IPS DF 19.7 (cell line): ENCODE results near the gene NOC4L.

ENCODE experiments used
- DNase-seq: peaks from one replicate; pipeline ENCODE4 v3.0.0-alpha.2; 2013; ENCODE audit warnings: low read depth, low spot score

The NOC4L gene

DNA sequence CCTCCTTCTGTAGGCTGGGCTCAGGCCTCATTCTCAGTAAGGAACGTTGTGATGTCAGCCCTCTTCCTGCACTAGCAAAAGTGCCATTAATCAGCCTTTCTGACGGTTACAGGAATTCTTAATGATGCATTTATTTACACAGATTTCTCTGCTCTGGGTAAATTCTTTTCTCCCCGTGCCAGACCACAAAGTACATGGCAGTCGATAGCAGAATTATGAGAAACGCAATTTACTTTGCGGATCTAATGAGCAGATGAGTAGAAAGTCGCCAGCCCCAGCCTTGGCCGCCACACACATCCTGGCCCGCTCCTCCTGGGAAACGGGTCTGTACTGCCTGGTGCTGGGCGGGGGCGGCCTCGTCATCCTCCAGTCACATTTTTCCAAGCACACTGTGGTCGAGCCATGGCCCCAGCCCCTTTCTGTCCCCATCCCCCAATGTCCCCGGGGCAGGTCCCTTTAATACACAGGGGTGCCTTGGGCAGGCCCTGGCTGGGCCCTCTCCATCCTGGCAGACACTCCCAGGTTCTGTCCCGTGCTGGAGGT, 25.9 kb downstream of the NOC4L start:
- DNase-seq, result no peak

DNA sequence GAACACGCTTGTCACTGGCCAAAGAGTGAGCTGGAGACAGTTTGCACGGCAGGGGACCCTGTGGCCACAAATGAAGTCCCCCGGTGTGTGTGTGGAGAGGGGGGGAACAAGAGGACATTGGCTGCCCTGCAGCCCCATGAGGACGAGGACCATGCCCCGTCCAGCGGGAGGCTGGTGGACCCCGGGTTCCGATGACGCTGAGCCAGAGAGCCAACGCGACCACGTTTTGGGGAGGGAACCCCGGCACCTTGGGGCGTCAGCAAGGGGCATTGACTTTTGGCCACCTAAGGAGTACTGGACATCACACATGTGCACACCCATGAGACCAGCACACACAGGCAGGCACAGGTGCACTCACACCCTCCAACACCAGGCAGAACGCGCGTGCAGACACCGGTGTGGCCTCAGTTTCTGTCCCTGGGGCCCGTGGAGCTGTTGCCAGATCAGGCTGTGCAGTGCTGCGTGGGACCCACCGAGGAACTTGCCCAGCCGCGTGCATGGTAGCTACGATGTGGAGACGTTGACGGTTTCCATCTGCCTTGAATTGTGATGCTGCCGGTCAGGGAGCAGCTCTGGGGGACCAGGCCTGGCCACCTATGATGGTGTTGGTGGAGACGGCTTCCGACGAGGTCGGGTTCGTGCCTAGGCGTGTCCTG, 26.5 kb downstream of the NOC4L start:
- no peak for DNase-seq

DNA sequence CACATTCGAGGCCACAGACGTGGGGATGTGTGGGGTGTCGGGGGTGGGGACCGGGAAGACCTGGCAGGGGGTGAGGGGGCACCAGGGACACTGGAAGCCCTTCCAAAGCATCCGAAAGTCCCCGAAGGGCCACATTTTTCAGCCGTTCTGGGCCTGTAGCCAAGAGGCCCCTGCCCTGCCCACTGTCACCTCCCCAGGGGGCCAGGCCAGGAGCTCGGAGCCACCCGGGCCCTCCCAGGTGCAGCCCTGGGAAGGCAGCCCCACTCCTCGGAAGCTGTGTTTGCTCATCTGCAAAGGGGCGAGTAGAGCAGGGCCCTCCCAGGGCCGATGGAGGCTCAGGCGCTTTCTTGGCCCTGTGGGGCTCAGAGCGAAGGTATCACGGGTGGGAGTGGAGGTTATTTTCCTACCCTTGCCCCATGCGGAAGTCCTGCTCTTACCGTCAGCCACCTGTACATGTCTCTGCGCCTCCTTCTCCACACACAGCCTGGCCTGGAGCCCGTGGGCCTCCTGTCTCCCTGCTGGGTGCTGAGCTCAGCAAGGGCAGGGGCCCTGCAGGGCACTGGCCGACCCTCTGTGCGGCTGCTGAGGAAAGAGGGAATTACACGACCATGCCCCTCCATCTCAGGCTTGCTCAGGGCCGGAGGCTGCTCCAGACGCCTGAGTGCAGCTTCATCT, 27.2 kb downstream of the NOC4L start:
- no peak for DNase-seq

DNA sequence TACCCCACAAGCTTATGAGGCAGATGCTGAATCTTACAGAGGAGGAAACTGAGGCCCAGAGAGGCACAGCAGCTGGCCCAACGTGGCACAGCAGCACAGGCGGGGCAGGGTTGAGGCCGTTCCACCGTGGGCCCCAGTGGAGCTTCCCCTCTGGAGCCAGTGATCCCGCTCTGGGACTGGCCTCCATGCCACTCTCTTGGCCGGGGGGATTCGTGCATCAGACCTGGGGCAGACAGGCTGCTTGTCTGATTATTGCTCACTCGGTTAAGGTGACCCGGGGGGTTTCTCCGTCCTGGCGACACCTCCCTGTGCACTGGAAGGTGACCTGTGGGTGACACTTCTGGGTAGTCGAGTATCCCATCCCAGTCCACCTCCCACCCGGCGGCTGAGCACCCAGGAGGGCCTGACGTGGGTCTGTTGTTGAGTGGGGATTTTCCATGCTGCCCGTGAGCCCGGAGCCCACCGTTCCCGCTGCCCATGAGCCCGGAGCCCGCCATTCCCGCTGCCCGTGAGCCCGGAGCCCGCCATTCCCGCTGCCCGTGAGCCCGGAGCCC, 27.8 kb downstream of the NOC4L start:
- no peak for DNase-seq

DNA sequence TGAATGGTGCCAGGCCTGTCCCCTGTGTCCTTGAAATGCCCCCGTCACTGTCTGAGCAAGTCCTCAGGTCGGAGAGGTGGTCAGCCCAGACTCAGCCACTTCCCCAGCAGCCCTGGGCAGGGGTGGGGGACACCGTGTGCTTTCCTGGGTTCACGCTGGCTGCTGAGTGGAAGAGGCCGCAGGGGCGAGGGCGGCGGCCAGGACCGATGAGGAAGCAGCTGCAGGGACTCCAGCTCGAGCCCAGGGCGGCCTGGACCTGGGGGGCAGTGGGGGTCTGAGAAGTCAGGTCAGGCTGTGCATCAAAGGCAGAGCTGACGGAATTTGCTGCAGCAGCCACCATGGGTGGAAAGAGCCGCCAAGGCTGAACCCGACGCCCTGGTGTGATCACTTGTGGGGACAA, 28.4 kb downstream of the NOC4L start:
- no peak for DNase-seq

DNA sequence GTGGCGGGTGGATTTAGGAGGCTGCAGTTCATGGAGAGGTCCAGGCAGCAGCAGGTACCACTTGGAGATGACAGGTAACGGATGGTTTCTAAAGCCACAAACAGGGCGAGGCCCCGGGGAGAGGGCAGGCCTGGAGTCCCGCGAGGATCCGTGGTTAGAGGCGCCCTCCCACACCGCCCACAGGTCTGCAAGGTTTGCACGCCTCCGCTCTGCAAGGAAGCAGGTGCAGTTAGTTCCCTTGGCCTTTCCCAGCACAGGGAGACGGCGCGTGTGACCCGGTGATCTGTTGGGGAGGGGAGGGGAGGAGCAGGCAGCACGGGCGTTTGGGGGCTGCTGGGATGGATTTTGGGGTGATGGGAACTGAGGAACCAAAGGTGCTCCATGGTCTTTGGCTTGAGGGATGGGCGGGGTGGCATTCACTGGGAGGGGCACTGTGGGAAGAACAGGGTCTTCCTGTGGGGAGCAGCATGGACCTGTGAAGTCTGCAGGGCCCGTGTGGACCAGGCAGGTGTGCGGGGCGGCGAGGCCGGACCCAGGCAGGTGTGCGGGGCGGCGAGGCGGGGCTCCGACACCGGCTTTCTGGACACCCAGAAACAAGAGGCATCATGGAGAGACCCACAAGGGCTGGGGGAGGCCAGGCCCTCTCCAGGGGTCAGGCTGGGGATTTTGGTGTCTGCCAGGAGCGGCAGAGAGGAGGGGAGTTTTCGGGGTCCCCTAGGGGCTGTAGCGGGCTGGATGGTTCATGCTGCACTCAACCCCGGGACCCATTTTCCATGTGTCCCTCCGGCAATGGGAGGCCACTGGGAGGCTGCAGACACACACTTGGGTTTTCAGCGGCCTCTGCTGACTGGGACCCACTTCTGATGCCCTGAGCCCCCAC, 29.1 kb downstream of the NOC4L start:
- no peak for DNase-seq

DNA sequence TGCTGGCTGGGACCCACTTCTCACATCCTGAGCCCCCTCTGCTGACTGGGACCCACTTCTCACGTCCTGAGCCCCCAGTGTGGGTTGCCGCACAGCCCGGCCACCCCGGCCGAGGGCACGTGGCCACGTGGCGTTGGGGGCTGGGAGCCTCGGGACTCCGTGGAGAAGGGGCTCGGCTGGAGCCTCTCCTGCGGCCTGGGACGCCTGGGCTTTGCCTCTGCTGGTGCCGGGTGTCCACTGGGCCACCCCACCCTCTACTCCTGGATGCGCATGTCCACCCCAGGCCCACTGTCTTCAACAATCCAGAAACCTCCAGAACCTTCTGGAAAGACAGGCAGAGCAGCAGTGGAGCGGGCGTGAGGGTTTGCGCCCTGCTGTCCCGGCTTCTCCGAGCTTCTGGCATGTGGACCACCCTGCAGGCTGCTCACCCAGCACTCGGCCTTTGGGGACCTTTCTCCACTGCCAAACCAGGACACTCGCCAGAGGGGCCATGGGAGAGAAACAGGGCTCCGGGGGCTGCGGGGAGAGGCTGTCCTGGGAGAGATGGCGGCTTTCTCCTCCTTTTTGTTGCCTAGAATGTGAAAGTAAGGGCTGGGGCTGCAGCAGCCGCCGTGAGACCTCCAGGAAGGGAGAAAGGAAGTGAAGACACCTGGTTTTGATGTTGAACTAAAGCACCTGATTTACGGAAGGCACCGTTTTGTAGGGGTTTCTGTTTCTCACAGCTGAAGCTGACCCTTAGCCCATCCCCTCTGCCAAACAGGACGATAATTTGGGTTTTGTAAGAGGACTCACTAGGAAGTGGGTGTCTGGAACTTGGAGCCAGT, 30.0 kb downstream of the NOC4L start:
- DNase-seq, result no peak

DNA sequence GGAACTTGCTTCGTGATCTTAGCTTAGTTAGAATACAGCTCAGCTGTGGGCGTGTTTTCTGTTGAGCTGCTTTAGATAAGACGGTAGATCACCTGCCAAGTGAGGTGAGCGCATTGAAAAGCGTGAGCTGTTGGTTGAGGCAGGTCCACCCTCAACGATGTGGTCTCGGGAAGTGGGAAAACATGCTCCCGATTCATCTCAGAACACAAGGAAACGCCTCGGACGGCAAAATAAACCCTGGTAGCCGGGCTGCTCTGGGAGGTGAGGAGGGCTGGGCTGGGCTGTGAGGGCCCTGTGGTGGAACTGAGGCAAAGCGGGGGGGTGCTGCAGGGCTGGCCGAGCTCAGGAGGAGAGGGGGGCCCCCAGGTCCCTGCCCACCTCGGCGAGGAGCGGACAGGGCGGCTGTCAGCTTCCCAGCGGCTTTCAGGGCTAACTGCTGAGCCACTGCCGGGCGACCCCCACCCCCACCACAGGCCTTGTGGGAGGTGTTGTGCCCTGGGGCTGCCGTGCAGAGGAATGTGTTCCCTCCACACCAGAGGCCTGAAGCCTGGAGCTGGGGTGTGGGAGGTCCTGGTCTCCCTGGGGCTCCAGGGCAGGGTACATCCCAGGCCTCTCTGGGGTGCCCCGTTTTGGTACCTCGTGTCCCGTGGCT, 30.7 kb downstream of the NOC4L start:
- no peak for DNase-seq

DNA sequence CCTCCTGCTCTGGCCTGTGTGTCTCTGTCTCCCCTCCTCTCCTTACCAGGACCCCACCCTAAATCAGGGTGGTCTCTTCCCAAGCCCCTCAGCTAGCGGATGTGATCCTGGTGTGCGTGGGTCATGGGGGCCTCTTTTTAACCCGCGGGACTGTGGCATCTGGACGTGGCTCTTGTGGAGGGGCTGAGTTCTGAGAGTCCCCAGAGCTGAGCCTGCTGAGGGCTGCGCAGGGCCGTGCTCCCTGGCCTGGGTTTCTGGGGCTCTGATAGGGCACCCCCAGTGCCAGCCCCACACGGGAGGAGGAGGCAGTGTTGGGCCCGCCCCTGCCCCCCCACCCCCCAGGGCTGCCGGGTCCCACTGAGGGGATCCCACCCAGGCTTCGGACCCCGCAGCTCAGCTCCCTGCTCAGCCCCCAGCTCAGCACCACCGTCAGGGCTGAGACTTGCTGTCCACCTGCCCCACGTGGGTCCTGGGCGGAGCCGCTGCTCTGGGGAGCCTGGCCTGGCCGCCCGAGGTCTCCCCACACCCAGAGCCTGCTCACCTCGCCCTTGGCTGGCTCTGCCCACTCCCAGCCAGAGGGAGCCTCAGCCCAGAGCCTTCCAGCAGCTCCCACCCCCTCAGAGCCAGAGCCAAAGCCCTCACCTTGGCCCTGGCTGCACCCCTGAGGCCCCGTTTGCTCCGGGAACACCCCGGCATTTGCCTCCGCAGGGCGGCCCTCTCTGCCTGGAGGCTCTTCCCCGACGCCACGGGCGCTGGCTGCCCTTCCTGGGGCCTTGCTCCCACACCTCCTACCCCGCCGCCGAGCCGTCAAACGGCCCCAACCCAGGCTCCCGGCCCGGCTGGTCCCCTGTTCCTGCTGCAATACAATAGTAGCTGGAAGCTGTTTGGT, 31.5 kb downstream of the NOC4L start:
- no peak for DNase-seq

DNA sequence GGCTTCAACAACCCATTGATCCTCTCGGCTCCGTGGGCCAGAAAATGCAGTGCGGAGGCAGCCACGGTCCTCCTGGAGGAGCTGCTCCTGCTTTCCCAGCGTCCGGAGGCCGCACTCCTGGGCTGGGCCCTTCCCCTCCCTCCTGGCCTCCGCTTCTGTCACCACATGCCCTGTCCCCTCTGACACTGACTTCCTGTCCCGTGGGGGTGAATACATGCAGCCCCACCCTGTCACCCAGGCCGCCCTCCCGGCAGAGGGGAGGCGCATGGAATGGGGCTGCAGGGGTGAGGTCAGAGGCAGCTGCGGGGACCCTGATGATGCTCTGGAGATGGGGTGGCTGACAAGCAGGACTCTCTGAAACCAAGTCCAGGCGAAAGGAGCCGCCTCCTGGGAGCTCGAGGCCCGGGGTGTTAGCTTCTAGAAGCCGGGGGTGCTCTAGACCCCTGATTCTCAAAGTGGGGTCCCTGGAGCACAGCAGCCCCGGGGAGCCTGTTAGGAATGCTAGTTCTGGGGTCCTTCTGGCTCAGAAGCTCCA, 32.2 kb downstream of the NOC4L start:
- no peak for DNase-seq

DNA sequence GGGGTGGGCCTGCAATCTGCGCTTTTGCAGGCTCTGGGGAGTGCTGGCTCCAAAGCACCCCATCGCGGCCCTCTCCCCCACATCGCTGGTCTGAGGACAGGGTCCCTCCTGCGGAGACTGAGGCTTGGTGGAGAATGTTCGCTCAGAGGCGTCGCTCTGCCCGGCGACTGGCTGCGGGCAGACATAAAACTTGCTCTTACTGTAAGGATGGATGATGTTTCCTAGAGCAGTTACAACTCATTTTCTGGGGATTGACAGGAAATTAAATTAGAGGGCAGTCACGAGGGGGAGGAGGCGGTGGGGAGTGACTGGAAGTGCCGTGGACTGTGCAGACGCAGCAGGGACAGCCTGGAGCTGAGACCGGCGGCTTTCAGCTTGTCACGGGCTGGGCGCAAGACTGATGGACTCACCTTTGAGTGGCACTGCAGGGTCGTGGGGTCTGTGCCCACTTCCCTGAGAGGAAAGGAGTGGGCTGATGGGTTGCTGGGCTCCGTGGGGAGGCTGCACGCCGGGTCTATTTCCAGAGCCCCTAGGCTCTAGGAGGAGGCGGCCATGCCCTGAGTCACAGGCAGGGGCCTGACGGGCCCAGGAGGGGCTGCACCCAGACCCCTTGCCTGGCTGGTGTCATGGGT, 32.8 kb downstream of the NOC4L start:
- no peak for DNase-seq

DNA sequence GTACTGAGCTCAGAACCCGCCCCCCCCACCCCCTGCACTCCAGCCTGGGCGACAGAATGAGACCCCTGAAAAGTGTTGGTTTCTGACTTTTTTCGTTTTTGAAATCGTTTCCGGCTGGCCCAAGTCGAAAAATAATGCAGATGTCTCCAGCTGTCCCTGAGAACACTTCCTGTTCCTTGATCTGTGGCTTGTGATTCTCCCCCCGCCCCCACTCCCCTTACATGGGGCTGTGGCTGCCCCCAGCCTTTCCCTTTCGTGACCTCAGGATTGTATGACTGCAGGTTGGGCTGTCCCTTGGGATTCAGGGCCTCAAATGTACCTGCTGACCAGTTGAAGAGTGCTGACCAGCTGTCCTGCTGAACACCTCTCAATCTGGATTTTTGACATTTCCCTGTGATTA, 34.1 kb downstream of the NOC4L start:
- no peak for DNase-seq

DNA sequence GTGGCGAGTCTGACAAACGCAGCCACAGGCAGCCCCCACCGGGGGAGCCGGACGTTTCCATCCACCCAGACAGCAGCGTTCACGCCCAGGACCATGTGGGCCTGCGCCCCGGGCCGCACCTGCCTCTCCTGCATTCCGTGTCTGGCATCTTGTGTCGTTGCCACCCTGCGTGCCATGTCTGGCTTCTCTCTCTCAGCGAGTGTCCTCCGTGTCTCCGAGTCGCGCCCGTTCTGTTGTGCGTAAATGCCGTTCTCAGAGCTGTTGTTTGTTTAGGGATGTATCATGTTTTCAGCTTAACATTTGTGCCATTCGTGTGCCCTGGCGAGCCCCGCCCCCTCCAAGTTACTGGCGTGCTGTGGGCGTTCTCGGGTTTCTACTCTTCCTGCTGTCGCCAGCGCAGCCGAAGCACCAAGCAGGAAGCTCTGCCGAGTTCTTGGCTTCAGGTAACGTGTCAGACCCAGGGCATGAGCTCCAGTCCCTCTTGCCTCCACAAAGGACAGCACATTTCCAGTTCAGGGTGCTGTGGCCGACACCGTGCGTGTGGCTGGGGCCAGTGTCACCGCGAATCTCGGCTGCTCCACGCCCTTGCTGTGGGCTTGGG, 34.6 kb downstream of the NOC4L start:
- DNase-seq, result no peak

DNA sequence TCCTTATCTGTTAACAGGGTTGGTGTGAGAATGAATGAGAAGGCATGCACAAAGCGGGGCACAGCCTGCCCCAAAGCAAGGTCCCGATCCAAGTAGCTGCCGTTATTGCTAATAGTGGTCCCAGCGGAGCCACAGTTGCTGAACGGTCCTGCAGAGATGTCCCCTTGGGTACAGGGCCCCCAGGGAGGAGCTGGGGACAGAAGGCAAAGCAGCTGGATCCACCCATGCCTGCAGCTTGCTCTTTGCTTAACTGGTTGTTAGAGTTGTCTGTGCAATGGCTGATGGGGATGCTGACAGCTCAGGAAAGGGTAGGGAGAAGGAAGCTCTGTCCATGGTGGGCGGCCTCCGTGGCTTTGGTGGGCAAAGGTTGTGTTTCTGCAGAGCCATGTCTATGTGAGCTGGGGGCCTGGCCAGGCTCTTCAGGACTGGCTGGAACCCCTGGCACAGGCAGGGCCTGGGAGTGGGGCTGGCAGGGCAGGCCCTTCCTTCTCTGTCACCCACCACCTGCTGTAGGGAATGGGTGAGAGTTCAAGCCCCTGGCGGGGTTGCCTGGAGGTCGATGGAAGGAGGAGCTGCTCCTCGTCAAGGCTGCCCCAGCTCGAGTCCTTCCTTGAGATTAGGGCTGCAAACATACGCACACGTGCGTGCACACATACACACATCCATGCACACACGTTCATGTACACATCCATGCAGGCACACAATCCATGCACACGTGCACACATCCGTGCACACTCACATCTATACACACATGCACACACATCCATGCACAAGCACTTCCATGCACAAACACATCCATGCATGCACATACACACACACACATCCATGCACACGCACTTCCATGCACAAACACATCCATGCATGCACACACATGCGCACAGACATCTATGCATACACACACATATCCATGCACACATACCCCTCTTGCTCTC, 35.4 kb downstream of the NOC4L start:
- DNase-seq, result no peak

DNA sequence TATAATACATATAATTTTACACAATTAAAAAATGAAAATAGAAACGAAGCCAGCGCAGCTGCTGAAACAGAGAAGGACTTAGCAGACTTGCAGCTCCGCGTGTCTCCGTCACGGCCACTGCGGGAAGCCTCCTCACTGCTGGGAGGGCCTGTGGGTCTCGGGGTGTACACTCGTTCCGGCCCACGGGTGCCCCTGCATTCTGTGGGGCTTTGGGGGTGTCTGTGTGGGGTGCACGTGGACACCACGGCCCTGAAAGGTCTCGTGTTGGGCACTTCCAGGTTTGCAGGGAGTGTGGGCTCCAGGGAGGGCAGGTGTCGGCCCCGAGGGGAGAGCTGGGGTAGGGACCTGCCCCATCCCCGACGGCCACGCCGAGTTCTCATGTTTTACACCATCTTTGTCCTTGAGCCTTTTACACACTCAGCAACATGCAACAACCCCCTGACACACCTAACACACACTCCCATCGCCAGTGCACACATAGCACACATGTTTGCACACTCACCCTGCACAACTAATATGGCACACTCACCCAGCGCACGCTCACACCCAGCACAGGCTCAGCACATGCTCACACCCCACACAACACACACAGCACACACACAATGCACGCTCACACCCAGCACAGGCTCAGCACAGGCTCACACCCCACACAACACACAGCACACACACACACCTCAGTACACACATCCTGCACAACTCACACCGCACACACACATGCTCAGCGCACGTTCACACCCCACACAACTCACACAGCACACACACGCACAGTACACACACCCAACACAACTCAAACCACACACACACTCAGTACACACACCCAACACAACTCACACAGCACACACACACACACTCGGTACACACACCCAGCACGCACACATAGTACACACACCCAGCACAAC, 36.6 kb downstream of the NOC4L start:
- no peak for DNase-seq

DNA sequence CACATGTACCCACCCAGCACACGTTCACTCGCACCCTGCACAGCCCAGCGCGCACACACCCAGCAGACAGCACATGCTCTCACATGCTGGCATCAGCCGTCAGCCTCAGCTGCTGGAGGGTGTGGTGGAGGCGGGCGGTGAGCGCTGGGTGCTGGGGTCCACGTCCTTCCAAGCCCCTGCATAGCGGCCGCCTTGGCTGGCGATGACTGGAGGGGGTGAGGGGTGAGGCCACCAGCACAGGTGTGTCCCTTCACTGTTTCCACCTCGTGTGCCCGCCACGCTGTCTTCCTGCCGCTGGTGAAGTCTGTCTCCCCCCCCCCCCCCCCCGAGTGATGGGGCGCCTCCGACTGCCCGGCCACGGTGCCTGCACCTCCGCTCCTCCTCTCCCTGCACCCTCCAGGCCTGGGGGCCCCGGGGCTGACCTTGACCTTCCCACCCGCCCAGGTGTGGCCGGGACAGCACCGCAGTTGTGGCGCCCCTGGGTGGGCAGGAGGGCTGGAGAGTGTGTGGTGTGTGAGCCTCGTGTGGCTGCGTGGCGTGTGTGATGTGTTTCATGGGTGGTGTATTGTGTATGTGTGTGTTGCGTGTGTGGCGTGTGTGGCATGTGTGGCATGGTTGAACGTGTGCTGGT, 37.4 kb downstream of the NOC4L start:
- no peak for DNase-seq
